Smooth muscle cell (in vitro differentiated cells): ENCODE results near the gene PLAA. TPM values are rescaled to one million over a fixed set of nuclear protein-coding genes. Genes with fewer than 3 reads are reported as not detected.

Experiments
- DNase-seq: peaks from one replicate; lab custom pipeline; 2025; ENCODE audit not compliant: unreplicated experiment; lab: John Stamatoyannopoulos, UW
- H2AFZ ChIP-seq: fragments of 200-600 bp; sonication (generic); 2 replicates; pipeline ENCODE4 v1.6.0; 2016; ENCODE audit warnings: antibody characterized with exemption, low read depth, mild to moderate bottlenecking
- H3F3A ChIP-seq: fragments of 200-600 bp; sonication (generic); 2 replicates; pipeline ENCODE4 v1.6.0; 2017; ENCODE audit warnings: antibody characterized with exemption, low read depth
- H3K27ac ChIP-seq: fragments of 200-600 bp; sonication (generic); 2 replicates; pipeline ENCODE4 v1.5.1; 2016; ENCODE audit warnings: low read depth, mild to moderate bottlenecking
- H3K27me3 ChIP-seq: fragments of 200-600 bp; sonication (generic); 2 replicates; pipeline ENCODE4 v1.6.1; 2016; ENCODE audit warnings: low read depth, mild to moderate bottlenecking
- H3K36me3 ChIP-seq: fragments of 200-600 bp; sonication (generic); 2 replicates; pipeline ENCODE4 v1.5.1; 2016; ENCODE audit warnings: low read depth
- H3K4me1 ChIP-seq: fragments of 200-600 bp; sonication (generic); 2 replicates; pipeline ENCODE4 v1.5.1; 2016; ENCODE audit warnings: low read depth
- H3K4me2 ChIP-seq: fragments of 200-600 bp; sonication (generic); 2 replicates; pipeline ENCODE4 v1.6.0; 2016; ENCODE audit warnings: mild to moderate bottlenecking
- H3K4me3 ChIP-seq: fragments of 200-600 bp; sonication (generic); 2 replicates; pipeline ENCODE4 v1.5.1; 2016; ENCODE audit warnings: mild to moderate bottlenecking
- H3K79me2 ChIP-seq: fragments of 200-600 bp; sonication (generic); 2 replicates; pipeline ENCODE4 v1.6.0; 2016; ENCODE audit warnings: low read depth, mild to moderate bottlenecking
- H3K9ac ChIP-seq: fragments of 200-600 bp; sonication (generic); 2 replicates; pipeline ENCODE4 v1.6.0; 2016; ENCODE audit warnings: low read depth
- H3K9me3 ChIP-seq: fragments of 200-600 bp; sonication (generic); replicated peaks from 2 replicates; pipeline ENCODE4 v1.5.1; 2016; ENCODE audit warnings: low read depth
- H4K20me1 ChIP-seq: fragments of 200-600 bp; sonication (generic); 2 replicates; pipeline ENCODE4 v1.6.0; 2016; ENCODE audit warnings: low read depth
- CTCF ChIP-seq: fragments of 200-600 bp; sonication (generic); IDR thresholded peaks from 2 replicates; pipeline ENCODE4 v1.5.1; 2017; ENCODE audit warnings: borderline replicate concordance, mild to moderate bottlenecking, antibody characterized with exemption; ENCODE audit not compliant: insufficient read depth, poor library complexity, severe bottlenecking
- WGBS: methylation state at CpG from one replicate; pipeline ENCODE4 v1.1.7; 2016; ENCODE audit warnings: low lambda C conversion rate; 5-methylcytosine and 5-hydroxymethylcytosine counted together
- polyA plus RNA-seq: library from polyadenylated mRNA; unstranded; fragments of >200 nt; fragmentation: Nextera tagmentation; extraction: Ambion mirVana; gene quantifications from 2 replicates; pipeline ENCODE4 v1.2.1, GENCODE V29; 2016
- total RNA-seq: library from RNA; depleted of rRNA; stranded (reverse); fragments of >200 nt; gene quantifications from 2 replicates; pipeline ENCODE4 v1.2.3, GENCODE V29; 2014

Gene PLAA
- total and polyA plus RNA-seq, 2 experiments from 2014 or later, result 30.3 to 32.3 TPM

GRCh38 chr9:26975728-26976707 is 29.0 kb upstream of the PLAA start:
- Histone ChIP-seq H3K9me3 (no peaks in the 10 kb centered on the region), H3K79me2 (no peaks in the 10 kb centered on the region), H3K36me3 (peaks cover 5% of the 10 kb centered on the region), H3K9ac (peak overlapping the region; percentile 79), H2AFZ (peak overlapping the region; percentile 93), H3F3A (no peaks in the 10 kb centered on the region), H3K27me3 (no peaks in the 10 kb centered on the region), H3K4me3 (peak overlapping the region; percentile 56), H3K27ac (peak overlapping the region; percentile 93), H3K4me2 (peak overlapping the region; percentile 89), H4K20me1 (no peaks in the 10 kb centered on the region), H3K4me1 (peaks cover 25% of the 10 kb centered on the region)
- TF ChIP-seq CTCF, result peak; percentile 57
- WGBS, result 6% methylated on average over 18 of the region's 18 CpGs
- DNase-seq, result peak; percentile 10

GRCh38 chr9:26974927-26975326 is 27.9 kb upstream of the PLAA start:
- Histone ChIP-seq H3K79me2 (no peaks in the 10 kb centered on the region), H3K27ac (peak overlapping the region; percentile 93), H3K9ac (peak overlapping the region; percentile 79), H3K27me3 (no peaks in the 10 kb centered on the region), H3K4me3 (peak overlapping the region; percentile 56), H3K9me3 (no peaks in the 10 kb centered on the region), H2AFZ (peak overlapping the region; percentile 41), H3F3A (no peaks in the 10 kb centered on the region), H3K4me2 (peak overlapping the region; percentile 89), H3K4me1 (peaks cover 25% of the 10 kb centered on the region), H3K36me3 (peaks cover 5% of the 10 kb centered on the region), H4K20me1 (no peaks in the 10 kb centered on the region)
- WGBS, result 50% methylated on average over 4 of the region's 4 CpGs
- no peak for TF ChIP-seq CTCF
- DNase-seq, result no peak

- no peak for TF ChIP-seq CTCF
- Histone ChIP-seq H3K4me2 (no peak overlapping the region), H3K27ac (no peak overlapping the region), H4K20me1 (no peaks in the 10 kb centered on the region), H3K9ac (no peak overlapping the region), H3F3A (no peaks in the 10 kb centered on the region), H2AFZ (no peak overlapping the region), H3K4me1 (peaks cover 25% of the 10 kb centered on the region), H3K9me3 (no peaks in the 10 kb centered on the region), H3K36me3 (peaks cover 5% of the 10 kb centered on the region), H3K4me3 (no peak overlapping the region), H3K79me2 (peaks cover 3% of the 10 kb centered on the region), H3K27me3 (no peaks in the 10 kb centered on the region)
- no peak for DNase-seq
- 90% methylated on average over 5 of the region's 5 CpGs for WGBS
Measured at GRCh38 chr9:26973989-26974388, 26.9 kb upstream of the PLAA start.

- Histone ChIP-seq H3K4me1 (peaks cover 17% of the 10 kb centered on the region), H4K20me1 (no peaks in the 10 kb centered on the region), H3F3A (no peaks in the 10 kb centered on the region), H2AFZ (no peak overlapping the region), H3K27ac (no peak overlapping the region), H3K79me2 (peaks cover 8% of the 10 kb centered on the region), H3K4me2 (no peak overlapping the region), H3K36me3 (no peaks in the 10 kb centered on the region), H3K9me3 (no peaks in the 10 kb centered on the region), H3K9ac (no peak overlapping the region), H3K4me3 (no peak overlapping the region), H3K27me3 (no peaks in the 10 kb centered on the region)
- no peak for TF ChIP-seq CTCF
- 96% methylated on average over 1 of the region's 1 CpG for WGBS
- DNase-seq, result no peak
Measured at GRCh38 chr9:26971721-26972120, 24.7 kb upstream of the PLAA start.
